Chondrocyte (in vitro differentiated cells): ENCODE measurements around the gene C9orf50. TPM values are rescaled to one million over a fixed set of nuclear protein-coding genes. Genes with fewer than 3 reads are reported as not detected.
A peak's percentile ranks its signal among the peaks of the same experiment; 100 is the strongest.

Source experiments
- DNase-seq: peaks from one replicate; pipeline ENCODE4 v3.0.0; 2021; ENCODE audit warnings: mixed read lengths, low spot score
- H3K27ac Mint-ChIP-seq: one replicate; pipeline ENCODE4 v1.8.0; 2021; ENCODE audit warnings: mild to moderate bottlenecking, moderate library complexity, mixed read lengths; ENCODE audit not compliant: unreplicated experiment
- H3K27me3 Mint-ChIP-seq: 2 replicates; pipeline ENCODE4 v1.8.0; 2021; ENCODE audit warnings: low read depth, mixed read lengths
- H3K36me3 Mint-ChIP-seq: 2 replicates; pipeline ENCODE4 v1.8.0; 2021; ENCODE audit warnings: low read depth, mixed read lengths
- H3K4me1 Mint-ChIP-seq: 2 replicates; pipeline ENCODE4 v1.8.0; 2021; ENCODE audit warnings: low read depth, mild to moderate bottlenecking, mixed read lengths
- H3K4me3 Mint-ChIP-seq: one replicate; pipeline ENCODE4 v1.8.0; 2021; ENCODE audit warnings: mild to moderate bottlenecking, moderate library complexity, mixed read lengths; ENCODE audit not compliant: unreplicated experiment
- H3K9me3 Mint-ChIP-seq: 2 replicates; pipeline ENCODE4 v1.8.0; 2021; ENCODE audit warnings: low read depth, mixed read lengths
- total RNA-seq: library from RNA; stranded (reverse); gene quantifications from 3 replicates; pipeline ENCODE4 v1.2.1, GENCODE V29; 2021
- TF ChIP-seq, protein P1 (sequence below): fragments of 200-600 bp; sonication (generic); IDR thresholded peaks from 2 replicates; pipeline ENCODE4 v1.5.0; 2021; ENCODE audit warnings: antibody characterized with exemption, mild to moderate bottlenecking, moderate library complexity

C9orf50 gene
- total RNA-seq, 1 donor from 2014 or later: 0.30 TPM

DNA sequence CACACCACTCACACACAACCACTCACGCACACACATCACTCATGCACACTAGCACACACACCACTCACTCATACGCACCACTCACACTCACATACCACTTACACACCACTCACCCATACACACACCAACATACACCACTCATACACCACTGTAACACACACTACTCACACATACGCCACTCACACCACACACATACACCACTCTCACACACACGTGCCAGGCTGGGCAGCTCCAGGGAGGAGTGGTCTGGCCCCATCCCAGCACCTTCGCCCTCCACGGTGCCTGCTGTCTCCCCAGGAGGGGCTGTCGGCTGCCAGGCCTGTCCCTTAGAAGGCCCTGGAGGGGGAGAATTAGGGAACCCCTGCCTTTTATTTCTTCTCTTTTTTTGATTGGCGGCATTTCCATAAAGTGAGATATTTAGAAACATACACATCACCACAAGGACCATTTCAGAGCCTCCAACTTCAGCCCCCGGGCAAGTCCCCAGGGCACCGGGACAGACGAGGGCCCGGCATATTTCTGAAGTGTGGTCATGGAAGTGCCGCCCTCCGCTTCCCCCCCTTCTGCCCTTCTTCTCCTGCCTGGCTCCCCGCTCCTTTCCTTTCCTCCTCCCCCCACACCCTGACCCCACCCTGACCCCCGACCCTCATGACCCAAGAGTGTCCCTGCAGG, 27.3 kb upstream of the C9orf50 start:
- TF ChIP-seq, protein P1, sequence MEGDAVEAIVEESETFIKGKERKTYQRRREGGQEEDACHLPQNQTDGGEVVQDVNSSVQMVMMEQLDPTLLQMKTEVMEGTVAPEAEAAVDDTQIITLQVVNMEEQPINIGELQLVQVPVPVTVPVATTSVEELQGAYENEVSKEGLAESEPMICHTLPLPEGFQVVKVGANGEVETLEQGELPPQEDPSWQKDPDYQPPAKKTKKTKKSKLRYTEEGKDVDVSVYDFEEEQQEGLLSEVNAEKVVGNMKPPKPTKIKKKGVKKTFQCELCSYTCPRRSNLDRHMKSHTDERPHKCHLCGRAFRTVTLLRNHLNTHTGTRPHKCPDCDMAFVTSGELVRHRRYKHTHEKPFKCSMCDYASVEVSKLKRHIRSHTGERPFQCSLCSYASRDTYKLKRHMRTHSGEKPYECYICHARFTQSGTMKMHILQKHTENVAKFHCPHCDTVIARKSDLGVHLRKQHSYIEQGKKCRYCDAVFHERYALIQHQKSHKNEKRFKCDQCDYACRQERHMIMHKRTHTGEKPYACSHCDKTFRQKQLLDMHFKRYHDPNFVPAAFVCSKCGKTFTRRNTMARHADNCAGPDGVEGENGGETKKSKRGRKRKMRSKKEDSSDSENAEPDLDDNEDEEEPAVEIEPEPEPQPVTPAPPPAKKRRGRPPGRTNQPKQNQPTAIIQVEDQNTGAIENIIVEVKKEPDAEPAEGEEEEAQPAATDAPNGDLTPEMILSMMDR: no peak
- Mint-ChIP-seq H3K36me3 (peaks cover 2% of the 10 kb centered on the region), H3K27me3 (peaks cover 2% of the 10 kb centered on the region), H3K4me3 (no peak overlapping the region), H3K27ac (peak overlapping the region; percentile 65), H3K9me3 (peaks cover 3% of the 10 kb centered on the region), H3K4me1 (peaks cover 12% of the 10 kb centered on the region)
- no peak for DNase-seq

DNA sequence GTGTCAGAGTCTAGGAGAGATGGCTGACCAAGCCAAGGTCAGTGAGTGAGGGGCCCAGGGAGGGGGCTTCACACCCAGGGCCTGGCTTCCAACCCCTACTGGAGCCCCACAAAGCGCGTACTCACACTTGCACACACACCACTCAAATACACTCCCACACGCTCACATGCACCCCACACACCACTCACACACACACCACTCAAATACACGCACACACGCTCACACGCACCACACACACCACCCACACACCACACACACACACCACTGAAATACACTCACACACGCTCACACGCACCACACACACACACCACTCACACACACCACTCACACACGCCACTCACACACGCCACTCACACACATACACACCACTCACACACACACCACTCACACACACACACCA, 26.7 kb upstream of the C9orf50 start:
- H3K9me3 Mint-ChIP-seq: peaks cover 3% of the 10 kb centered on the region
- H3K27me3 Mint-ChIP-seq: peaks cover 2% of the 10 kb centered on the region
- TF ChIP-seq, protein P1: no peak
- H3K4me1 Mint-ChIP-seq: peaks cover 12% of the 10 kb centered on the region
- no peak overlapping the region for H3K27ac Mint-ChIP-seq
- peaks cover 2% of the 10 kb centered on the region for H3K36me3 Mint-ChIP-seq
- H3K4me3 Mint-ChIP-seq: no peak overlapping the region
- no peak for DNase-seq

DNA sequence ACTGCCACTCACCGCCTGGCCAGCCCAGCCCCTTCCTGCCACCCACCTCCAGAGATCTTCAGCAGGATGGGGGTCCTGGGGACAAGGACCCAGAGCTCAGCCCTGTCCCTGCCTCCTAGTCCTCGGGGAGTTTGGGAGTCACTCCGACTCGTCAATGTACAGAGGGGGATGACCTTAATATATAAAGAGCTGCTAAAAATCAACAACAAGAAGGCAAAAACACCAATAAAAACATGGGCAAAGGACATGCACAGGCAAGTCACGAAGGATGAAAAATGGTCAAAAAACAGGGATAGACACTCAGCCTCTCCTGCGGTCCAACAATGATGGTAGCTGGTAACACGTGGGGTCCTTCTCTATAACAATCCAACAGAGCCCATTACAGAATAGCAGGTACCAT, 25.8 kb upstream of the C9orf50 start:
- H3K27ac Mint-ChIP-seq: no peak overlapping the region
- H3K36me3 Mint-ChIP-seq: peaks cover 2% of the 10 kb centered on the region
- no peak for DNase-seq
- H3K4me3 Mint-ChIP-seq: no peak overlapping the region
- TF ChIP-seq, protein P1: no peak
- peaks cover 2% of the 10 kb centered on the region for H3K27me3 Mint-ChIP-seq
- peaks cover 16% of the 10 kb centered on the region for H3K4me1 Mint-ChIP-seq
- H3K9me3 Mint-ChIP-seq: peaks cover 3% of the 10 kb centered on the region

DNA sequence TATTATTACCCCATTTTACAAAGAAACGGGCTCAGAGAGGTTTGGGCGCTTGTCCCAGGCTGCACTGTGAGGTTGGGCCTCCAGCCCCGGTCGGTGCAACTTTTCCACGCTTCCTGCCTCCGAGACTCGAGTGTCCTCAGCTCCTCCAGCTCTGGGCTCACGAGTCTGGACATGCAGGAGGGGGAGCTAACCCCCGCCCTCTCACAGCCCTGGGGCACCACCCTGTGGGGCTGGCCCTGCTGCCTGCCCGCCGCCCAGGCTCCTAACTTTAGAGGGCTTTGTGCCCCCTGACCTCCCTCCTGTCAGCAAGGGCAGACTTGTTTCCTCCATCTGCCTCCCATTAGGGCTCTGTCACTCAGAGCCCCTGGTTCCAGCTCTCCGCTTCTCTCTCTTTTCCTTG, 25.4 kb upstream of the C9orf50 start:
- H3K36me3 Mint-ChIP-seq: peaks cover 2% of the 10 kb centered on the region
- no peak overlapping the region for H3K27ac Mint-ChIP-seq
- peaks cover 18% of the 10 kb centered on the region for H3K4me1 Mint-ChIP-seq
- TF ChIP-seq, protein P1: no peak
- no peak overlapping the region for H3K4me3 Mint-ChIP-seq
- peaks cover 3% of the 10 kb centered on the region for H3K9me3 Mint-ChIP-seq
- DNase-seq: no peak
- peaks cover 2% of the 10 kb centered on the region for H3K27me3 Mint-ChIP-seq

DNA sequence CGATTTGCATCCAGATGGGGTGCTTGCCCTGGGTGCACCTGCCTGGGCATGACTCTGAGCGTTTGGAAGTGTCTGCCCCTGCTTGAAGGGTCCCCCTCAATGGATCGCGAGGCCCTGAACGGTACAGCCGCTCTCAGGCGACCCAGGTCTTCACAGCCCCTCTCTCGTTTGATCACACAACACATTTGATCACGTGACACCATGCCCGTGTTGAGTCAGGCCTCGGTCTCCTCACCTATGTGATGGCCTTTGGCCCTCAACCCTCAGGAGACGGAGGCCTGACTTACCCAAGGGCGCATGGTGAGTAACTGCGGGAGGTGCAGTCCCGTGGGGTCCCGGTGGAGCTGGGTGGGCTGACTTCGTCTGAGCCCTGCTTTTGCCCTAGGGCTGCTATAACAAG, 24.0 kb upstream of the C9orf50 start:
- H3K27ac Mint-ChIP-seq: no peak overlapping the region
- TF ChIP-seq, protein P1: no peak
- no peaks in the 10 kb centered on the region for H3K27me3 Mint-ChIP-seq
- peaks cover 2% of the 10 kb centered on the region for H3K36me3 Mint-ChIP-seq
- DNase-seq: no peak
- peaks cover 28% of the 10 kb centered on the region for H3K4me1 Mint-ChIP-seq
- H3K9me3 Mint-ChIP-seq: peaks cover 3% of the 10 kb centered on the region
- no peak overlapping the region for H3K4me3 Mint-ChIP-seq
